SU-DHL-6 (cell line): ENCODE results near the gene KLK2.

Experiments used
- CTCF ChIP-seq: fragments of 200-600 bp; sonication (generic); IDR thresholded peaks from one replicate; pipeline ENCODE4 v1.5.1; 2017; ENCODE audit warnings: antibody characterized with exemption, mild to moderate bottlenecking, low read length, moderate library complexity; ENCODE audit not compliant: insufficient read depth, poor library complexity, severe bottlenecking
- EZH2phosphoT487 ChIP-seq: fragments of 200-600 bp; sonication (generic), shearing (Covaris generic); conservative IDR thresholded peaks from 2 replicates; pipeline ENCODE4 v1.6.1; 2018; ENCODE audit warnings: mild to moderate bottlenecking, antibody characterized with exemption, low read length, moderate library complexity, mixed read lengths

GRCh38 chr19:50854636-50855410 lies 18.4 kb upstream of the KLK2 start, which contains the start of gene KLK3:
- no peak for TF ChIP-seq EZH2phosphoT487
- no peak for TF ChIP-seq CTCF
